Measurements from ENCODE around the gene ZNF408.
A peak's percentile ranks its signal among the peaks of the same experiment; 100 is the strongest.
"Not testable (repeated sequence)": the region's sequence is repeated elsewhere in the genome, so short reads cannot be mapped to it uniquely, and the experiment has no call there.

ZNF408 gene

DNA sequence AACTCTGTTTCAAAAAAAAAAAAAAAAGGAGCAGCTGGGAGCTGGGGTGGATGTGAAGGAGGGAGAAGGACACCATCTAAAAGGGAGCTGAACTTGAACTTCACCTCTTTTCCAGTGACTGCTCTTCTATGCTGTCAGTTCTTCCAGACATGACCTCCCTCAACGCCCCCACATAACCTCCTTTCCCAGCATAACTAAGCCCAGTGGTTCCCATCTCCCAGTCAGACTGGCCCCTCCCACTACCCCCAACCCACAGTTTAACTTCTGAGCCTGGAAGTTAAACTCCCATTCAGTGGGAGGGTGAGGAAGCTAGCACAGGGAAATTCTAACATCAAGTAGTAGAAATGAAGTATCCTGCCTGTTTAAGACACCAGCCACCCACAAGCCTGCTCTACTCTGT is 2.2 kb upstream of the ZNF408 start:
- DNase-seq, result no peak

DNA sequence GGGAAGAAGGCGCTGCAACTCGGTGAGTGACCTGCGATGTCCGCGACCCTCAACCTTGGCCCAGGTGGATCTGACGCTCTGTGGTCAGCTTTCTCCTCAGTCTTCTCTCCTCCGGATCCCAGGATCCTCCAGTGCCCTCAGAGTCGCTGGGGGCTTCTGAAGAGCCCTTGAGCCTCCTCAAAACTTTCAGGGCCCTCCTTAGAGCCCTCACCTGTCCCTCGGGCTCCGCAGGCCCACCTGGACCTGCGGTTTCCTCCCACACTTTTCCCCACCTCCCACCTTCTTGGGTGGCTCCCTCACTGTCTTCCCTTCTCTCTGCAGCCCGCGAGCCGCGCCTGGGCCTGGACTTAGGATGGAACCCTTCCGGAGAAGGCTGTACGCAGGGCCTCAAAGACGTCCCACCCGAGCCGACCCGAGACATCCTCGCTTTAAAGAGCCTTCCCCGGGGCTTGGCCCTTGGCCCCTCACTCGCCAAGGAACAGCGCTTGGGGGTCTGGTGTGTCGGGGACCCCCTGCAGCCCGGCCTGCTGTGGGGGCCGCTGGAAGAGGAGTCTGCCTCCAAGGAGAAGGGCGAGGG is 335 bp downstream of the ZNF408 start:
- no peak for DNase-seq

DNA sequence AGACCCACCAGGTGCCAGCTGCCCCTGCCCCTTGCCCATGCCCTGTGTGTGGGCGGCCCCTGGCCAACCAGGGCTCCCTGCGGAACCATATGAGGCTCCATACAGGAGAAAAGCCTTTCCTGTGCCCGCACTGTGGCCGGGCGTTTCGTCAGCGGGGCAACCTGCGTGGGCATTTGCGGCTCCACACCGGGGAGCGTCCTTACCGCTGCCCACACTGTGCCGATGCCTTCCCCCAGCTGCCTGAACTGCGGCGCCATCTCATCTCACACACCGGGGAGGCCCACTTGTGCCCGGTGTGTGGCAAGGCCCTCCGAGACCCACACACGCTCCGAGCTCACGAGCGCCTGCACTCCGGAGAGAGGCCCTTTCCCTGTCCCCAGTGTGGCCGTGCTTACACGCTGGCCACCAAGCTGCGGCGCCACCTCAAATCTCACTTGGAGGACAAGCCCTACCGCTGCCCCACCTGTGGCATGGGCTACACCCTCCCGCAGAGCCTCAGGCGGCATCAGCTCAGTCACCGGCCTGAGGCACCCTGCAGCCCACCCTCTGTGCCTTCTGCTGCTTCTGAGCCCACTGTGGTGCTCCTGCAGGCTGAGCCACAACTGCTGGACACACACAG is 4.3 kb downstream of the ZNF408 start:
- no peak for DNase-seq

DNA sequence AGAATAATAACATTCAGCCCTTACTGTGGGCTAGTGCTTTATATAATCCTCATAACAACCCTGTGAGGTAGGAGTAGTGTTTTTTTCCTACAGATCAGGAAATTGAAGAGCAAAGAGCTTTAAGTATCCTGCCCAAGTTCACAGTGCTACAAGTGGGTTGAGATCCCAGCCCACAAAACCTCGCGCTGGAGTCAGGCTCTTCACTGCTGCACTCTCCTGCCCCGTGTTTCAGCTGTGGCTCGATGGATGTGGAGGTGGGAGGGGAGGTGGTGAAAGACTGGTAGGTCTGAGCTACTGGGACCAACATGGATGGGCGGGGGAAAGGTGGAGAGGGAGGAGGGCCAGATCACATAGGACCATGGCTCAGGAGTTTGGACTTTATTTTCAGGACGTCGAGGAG is 6.1 kb downstream of the ZNF408 start:
- DNase-seq, result no peak

DNA sequence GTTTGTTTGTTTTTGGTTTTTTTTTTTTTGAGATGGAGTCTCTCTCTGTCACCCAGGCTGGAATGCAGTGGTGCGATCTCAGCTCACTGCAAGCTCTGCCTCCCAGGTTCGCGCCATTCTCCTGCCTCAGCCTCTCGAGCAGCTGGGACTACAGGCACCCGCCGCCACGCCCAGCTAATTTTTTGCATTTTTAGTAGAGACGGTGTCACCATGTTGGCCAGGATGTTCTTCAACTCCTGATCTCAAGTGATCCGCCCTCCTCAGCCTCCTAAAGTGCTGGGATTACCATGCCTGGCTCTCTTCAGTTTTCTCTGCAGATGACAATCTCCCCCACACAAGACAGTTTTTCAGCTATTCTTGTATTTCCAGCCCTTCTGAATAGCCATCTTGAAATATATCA is 8.5 kb downstream of the ZNF408 start:
- DNase-seq, result not testable (repeated sequence)

DNA sequence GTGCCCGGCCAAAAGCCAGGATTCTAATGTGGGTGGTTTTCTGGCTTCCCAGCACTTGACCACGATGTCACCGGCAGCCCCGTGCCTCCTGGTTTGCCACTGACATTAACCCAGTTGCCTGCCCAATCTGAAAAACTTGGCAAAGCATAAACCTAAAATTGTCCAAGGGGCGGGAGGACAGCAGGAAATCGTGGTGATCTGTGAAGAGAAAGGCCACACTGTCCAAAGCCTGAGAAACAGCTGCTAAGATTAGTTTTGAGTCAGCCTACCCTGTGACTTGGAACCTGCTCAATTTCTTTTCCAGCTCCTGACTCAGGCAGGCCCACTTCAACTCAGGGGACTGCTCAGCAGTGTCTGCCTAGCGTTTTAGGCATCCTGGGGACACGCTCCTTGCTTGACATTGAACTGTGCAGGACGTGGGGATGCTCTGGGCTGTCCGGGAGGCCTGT is 10.0 kb downstream of the ZNF408 start:
- no peak for DNase-seq

DNA sequence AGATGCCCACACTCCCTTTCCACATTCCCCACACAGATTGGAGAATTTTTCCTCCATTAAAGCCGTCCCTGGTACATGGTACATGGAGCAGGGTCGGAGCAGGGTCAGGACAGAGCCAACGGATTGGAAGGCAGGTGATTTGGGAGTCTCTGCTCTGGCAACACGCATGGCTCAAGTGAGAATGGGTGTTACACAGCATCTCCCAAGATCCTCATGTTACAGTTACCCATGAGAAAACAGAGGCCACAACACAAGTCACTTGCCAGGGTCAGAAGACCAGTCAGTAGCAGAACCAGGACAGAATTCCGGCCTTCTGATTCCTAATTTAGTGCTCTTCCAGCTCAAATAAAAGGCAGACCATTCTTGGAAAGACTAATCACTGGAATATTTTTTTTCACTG is 10.5 kb downstream of the ZNF408 start:
- no peak for DNase-seq

DNA sequence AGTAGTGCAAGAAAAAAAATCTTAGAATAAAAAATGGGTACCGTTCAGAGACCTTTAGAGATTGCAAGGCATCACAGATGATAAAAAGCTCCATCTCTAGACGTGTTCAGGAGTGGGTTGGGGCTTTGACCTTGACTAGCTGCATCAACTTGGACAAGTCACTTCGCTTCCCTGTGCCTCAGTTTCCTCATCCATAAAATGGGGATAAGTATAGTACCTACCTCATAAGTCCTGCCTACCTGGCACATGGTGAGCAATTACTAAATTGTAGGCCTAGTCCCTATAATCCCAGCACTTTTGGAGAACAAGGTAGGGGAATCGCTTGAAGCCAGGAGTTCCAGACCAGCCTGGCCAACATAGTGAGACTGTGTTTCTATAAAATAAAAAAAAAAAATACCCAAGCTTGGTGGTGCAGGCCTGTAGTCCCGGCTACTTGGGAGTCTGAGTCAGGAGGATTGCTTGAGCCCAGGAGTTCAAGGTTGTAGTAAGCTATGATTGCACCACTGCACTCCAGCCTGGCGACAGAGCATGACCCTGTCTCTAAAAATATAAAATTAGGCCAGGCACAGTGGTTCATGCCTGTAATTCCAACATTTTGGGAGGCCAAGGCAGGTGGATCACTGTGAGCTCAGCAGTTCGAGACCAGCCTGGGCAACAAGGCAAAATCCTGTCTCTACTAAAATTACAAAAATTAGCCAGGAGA is 12.2 kb downstream of the ZNF408 start:
- DNase-seq, result no peak

DNA sequence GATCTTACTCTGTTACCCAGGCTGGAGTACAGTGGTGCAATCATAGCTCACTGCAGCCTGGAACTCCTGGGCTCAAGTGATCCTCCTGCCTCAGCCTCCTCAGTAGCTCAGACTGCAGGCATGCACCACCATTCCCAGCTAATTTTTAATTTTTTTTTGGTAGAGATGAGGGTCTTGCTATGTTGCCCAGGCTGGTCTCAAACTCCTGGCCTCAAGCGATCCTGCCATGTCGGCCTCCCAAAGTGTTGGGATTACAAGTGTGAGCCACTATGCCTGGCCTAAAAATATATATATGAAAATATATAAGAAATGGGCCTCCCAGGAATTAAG is 17.0 kb downstream of the ZNF408 start:
- DNase-seq, result not testable (repeated sequence)

DNA sequence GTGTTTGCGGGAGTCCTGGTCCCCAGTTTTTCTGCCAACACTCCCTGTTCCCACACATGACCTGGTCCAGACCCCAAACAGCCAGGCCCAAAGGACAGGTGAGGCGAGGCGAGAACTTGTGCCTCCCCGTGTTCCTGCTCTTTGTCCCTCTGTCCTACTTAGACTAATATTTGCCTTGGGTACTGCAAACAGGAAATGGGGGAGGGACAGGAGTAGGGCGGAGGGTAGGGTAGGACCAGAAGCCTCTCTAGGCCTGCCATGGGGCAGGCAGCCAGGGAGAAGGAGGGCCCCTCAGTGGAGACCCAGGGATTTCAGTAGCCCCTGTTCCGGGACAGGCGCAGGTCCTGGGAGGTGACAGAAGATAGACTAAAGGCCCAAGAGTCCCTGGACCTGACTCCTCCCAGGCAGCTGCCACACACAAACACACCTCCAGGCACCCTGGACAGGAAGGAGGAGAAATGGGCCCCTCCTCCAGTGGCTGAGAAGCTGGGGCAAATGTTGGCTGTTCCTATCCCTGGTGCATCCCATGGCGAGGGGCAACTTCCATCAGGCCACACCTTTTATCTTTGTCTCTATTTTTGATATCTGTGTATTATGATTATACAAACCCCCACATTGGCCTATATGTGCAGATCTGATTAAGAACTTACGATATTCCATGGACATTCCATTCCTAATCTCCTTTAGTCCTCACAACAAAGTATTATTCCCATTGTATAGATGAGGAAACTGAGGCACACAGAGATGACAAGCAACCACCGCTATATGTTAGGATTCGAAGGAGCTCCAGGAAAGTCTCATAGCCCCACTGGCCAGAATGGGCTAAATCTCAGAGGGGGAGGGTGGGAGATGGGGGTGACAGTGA is 17.6 kb downstream of the ZNF408 start:
- DNase-seq, result no peak

DNA sequence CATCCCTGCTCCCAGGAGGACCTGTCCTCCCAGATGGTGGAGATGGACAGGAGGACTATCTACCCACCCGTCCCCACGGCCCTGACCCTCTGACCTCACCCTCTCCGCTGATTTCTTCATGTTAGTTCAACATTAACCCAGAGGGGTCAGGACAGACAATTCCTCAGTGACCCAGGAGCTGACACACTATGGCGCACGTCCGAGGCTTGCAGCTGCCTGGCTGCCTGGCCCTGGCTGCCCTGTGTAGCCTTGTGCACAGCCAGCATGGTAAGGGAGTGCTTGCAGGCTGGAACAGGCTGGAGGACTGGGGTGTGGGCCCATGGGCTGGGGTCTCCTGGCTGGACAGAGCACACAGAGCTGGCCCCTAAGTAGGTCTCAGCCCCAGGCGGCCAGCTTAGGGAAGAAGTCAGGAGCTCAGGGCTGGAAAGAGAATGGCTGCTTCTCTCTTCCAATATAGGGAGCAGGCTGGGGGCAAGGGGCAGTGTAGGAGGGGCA is 18.3 kb downstream of the ZNF408 start, which contains the start of gene F2:
TSS of gene F2 (plus strand) at position 166 of the 495 bp plus-strand sequence. CDS start at position 189, 23 bp downstream.
- no peak for DNase-seq

DNA sequence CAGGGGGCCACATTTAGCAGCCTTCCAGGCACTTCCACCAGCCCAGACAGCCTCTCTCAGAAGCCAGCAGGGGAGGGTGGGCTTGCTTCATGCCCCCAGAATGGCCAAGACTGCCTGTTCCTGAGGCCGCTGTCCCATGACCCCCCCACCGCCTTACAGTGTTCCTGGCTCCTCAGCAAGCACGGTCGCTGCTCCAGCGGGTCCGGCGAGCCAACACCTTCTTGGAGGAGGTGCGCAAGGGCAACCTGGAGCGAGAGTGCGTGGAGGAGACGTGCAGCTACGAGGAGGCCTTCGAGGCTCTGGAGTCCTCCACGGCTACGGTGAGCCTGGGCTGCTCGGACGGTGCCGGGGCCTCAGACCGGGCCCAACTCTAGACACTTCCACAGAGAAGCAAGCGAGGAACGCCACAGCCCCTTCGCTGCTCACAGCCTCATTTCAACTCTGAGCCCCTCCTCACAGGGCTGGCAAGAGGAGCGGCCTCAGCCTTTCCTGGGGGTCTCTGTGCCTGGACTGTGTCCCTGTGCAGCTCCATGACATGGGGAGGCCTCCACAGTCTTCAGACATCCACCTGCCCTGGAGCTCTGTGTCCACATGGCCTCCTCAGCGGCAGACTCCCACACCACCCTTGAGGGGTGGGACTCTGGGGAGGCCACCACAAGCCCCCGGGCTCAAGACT is 18.9 kb downstream of the ZNF408 start:
- no peak for DNase-seq

DNA sequence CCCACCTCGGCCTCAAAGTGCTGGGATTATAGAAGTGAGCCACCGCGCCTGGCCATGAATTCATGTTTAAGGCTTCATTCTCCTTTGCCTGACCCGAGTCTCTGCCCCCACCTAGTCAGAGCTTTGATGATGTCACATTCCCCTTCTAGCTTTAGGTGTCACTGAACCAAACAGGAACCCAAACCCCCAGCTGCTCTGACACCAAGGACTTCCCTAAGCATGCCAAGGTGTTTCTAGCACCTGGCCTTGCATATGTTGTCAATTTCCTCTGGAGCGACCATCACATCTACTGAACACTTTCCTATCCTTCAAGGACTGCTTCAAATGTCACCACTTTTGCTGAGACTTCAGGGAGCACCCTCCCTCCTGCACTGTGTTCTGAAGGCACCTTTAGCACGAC is 20.5 kb downstream of the ZNF408 start:
- DNase-seq, result no peak

DNA sequence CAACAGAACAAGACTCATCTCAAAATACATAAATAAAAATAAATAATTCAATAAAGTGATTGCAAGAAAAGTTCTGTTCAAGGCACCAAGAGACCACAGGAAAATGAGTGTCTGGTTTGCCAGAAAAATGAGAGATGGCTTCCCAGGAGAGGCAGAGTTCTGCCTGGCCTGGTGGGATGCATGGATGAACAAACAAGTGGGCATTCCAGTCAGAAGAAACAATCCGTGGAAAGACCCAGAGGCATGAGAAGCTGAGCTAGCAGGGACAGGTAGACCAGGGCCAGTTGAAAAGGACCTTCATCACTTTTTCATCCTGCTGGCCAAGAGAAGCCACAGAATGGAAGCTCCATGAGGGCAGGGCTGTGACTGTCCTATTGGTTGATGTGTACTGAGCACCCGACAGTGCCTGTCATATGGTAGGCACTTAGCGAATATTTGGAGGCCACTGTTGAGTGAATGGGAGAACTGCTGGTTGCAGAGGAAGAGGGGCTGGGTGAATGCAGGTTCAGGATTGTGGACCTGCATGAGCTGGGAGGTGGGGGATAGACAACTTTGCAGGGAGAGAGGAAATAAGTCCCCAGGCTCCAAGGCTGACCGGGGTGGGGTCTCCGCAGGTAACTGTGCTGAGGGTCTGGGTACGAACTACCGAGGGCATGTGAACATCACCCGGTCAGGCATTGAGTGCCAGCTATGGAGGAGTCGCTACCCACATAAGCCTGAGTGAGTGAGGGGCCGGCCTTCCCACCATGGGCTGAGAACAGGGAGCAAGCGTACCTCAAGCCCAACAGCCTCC is 21.9 kb downstream of the ZNF408 start:
- no peak for DNase-seq

DNA sequence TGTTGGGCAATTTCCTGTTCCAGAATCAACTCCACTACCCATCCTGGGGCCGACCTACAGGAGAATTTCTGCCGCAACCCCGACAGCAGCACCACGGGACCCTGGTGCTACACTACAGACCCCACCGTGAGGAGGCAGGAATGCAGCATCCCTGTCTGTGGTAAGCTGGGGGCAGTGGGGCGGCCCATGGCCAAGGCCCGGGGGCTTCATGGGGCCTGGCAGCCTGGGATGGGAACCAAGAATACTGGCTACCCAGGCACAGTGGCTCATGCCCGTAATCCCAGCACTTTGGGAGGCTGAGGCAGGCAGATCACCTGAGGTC is 22.5 kb downstream of the ZNF408 start:
- DNase-seq, result no peak

DNA sequence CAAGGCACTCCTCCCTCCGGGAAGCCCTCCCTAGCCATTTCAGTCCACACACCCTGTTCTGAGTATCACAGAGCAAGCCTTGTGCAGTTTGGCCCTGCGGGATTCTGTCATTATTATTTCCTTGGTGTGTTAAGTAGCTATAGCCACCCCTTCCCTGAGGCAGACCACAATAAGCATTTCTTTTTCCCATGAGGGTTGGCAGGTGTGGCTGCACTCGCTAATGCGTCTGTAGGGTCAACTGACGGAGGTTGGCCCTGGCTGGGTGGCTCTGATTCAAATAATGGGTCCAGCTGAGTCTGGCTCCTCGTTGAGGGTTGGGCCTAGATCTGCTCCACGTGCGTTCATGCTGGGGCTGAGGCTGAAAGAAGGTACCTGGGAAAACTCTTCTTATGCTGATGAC is 23.3 kb downstream of the ZNF408 start:
- peak; percentile 43 for DNase-seq

DNA sequence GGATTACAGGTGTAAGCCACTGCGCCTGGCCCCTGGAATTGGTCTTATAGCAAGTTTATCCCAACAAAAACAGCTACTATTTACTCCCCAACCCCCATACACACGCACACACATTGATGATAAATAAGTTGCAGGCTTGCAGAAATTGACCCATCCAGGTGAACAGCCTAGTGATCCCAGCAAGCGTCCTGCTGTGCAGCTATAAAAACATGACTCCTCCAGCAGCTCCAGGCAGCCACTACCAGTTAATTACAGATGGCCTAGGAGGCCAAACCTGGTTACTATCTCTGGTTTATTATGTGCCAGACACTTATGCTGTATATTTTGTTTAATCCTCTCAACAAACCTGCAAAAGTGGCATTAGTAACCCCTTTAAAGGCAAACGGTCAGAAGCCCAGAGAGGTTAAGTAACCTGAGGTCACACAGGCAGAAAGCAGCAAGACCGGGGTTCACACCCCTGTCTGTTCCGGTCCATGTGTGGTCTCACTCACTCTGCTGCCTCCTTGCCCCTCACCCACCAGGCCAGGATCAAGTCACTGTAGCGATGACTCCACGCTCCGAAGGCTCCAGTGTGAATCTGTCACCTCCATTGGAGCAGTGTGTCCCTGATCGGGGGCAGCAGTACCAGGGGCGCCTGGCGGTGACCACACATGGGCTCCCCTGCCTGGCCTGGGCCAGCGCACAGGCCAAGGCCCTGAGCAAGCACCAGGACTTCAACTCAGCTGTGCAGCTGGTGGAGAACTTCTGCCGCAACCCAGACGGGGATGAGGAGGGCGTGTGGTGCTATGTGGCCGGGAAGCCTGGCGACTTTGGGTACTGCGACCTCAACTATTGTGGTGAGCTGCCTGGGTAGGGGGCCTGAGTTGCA is 24.7 kb downstream of the ZNF408 start:
- DNase-seq, result no peak

DNA sequence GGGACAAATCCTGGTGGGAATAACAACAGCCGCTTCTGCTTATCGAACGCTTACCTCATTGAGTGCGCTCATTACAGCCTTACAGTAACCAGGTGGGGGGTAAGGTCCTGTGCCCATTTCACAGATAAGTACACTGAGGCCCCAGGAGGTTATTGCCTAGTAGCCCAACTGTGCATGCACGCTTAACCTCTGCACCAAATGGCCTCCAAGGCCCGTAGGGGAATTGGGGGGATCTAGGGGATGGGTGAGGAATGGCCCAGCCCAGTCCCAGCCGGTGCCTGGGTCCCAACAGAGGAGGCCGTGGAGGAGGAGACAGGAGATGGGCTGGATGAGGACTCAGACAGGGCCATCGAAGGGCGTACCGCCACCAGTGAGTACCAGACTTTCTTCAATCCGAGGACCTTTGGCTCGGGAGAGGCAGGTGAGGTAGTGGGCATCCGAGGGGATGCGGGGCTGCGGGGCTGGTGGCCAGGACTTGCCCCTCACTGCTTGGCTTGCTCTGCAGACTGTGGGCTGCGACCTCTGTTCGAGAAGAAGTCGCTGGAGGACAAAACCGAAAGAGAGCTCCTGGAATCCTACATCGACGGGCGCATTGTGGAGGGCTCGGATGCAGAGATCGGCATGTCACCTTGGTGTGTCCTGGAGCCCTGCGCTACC is 25.5 kb downstream of the ZNF408 start:
- DNase-seq, result no peak

DNA sequence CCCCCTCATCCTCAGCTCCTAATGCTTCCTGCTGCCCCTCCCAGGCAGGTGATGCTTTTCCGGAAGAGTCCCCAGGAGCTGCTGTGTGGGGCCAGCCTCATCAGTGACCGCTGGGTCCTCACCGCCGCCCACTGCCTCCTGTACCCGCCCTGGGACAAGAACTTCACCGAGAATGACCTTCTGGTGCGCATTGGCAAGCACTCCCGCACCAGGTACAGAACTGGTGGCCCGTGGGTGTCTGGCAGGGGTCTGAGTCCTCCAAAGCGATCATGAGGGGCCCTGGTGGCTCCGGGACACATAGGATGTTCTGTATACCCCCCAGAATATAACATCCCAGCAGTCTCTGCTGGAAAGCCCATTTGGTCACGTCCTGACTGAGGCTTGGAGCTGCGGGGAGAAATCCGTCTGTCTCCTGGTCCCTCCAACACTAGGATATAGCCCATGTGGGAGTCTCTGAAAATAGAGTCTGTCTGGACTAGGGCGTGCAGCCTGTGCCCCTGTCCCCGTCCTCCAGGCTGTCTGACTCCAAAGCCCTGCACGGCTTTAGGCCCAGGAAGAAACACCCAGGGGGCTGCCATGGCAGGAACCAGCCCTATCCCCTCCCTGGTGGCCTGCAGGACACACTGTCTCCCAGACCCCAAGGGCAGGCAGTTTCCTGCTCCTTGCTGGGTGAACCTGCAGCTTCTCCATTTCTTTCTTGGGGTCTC is 27.3 kb downstream of the ZNF408 start:
- no peak for DNase-seq

DNA sequence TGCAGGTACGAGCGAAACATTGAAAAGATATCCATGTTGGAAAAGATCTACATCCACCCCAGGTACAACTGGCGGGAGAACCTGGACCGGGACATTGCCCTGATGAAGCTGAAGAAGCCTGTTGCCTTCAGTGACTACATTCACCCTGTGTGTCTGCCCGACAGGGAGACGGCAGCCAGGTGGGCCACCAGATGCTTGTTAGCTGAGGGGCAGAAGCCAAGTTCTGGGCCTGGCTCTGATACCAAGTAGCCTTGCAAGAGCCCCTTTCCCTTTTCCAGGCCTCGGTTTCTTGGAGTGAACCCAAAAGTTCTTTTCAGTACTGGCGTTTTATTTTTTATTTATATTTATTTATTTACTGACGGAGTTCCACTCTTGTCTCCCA is 27.8 kb downstream of the ZNF408 start:
- no peak for DNase-seq

Measured in eye (tissue), 1 donor.